Thymus (tissue), 11 donors: ENCODE results near the gene KCNIP4. TPM values are rescaled to one million over a fixed set of nuclear protein-coding genes. Genes with fewer than 3 reads are reported as not detected.

Experiments
- DNase-seq, 9 donors: peaks; one replicate each; pipeline ENCODE4 v3.0.0-alpha.2; 2013; ENCODE audit warnings: low spot score in 9 of 9, low read depth in 6 of 9, missing footprints in 1 of 9
- H3K27ac ChIP-seq, 2 donors: one replicate each; pipeline ENCODE4 v1.5.1; 2013; ENCODE audit warnings: control low read depth in 1 of 2, low read depth in 1 of 2, low read length in 1 of 2, mild to moderate bottlenecking in 1 of 2, moderate library complexity in 1 of 2
- H3K27me3 ChIP-seq, 2 donors: one replicate each; pipeline ENCODE4 v1.5.1; 2013; ENCODE audit warnings: low read length in 1 of 2; ENCODE audit not compliant: control insufficient read depth in 2 of 2, insufficient read depth in 1 of 2
- H3K36me3 ChIP-seq, 2 donors: one replicate each; pipeline ENCODE4 v1.5.1; 2013; ENCODE audit warnings: low read length in 1 of 2, mild to moderate bottlenecking in 1 of 2, moderate library complexity in 1 of 2; ENCODE audit not compliant: control insufficient read depth in 2 of 2, insufficient read depth in 2 of 2
- H3K4me1 ChIP-seq, 2 donors: one replicate each; pipeline ENCODE4 v1.5.1; 2013; ENCODE audit warnings: low read length in 2 of 2; ENCODE audit not compliant: control insufficient read depth in 2 of 2, insufficient read depth in 2 of 2
- H3K4me3 ChIP-seq, 2 donors: one replicate each; pipeline ENCODE4 v1.5.1; 2013; ENCODE audit warnings: low read length in 2 of 2, control low read depth in 1 of 2, mild to moderate bottlenecking in 1 of 2
- H3K9me3 ChIP-seq, 2 donors: one replicate each; pipeline ENCODE4 v1.5.1; 2013; ENCODE audit warnings: low read length in 1 of 2, mild to moderate bottlenecking in 1 of 2; ENCODE audit not compliant: control insufficient read depth in 2 of 2, insufficient read depth in 1 of 2
- WGBS: extraction: QIAGEN DNeasy Blood & Tissue Kit; methylation state at CpG from one replicate; pipeline ENCODE4 v1.1.7; 2013; 5-methylcytosine and 5-hydroxymethylcytosine counted together
- polyA plus RNA-seq: library from polyadenylated mRNA; stranded (reverse); fragments of 200-250 nt; gene quantifications from one replicate; pipeline ENCODE4 v1.2.3, GENCODE V29; 2013
- total RNA-seq: library from RNA; stranded (reverse); fragments of 120-200 nt; gene quantifications from one replicate; pipeline ENCODE4 v1.2.4, GENCODE V29; 2013
- donor health status: healthy.

KCNIP4 gene
- total and polyA plus RNA-seq, 2 donors, result 0.07 TPM; not detected in 1

DNA sequence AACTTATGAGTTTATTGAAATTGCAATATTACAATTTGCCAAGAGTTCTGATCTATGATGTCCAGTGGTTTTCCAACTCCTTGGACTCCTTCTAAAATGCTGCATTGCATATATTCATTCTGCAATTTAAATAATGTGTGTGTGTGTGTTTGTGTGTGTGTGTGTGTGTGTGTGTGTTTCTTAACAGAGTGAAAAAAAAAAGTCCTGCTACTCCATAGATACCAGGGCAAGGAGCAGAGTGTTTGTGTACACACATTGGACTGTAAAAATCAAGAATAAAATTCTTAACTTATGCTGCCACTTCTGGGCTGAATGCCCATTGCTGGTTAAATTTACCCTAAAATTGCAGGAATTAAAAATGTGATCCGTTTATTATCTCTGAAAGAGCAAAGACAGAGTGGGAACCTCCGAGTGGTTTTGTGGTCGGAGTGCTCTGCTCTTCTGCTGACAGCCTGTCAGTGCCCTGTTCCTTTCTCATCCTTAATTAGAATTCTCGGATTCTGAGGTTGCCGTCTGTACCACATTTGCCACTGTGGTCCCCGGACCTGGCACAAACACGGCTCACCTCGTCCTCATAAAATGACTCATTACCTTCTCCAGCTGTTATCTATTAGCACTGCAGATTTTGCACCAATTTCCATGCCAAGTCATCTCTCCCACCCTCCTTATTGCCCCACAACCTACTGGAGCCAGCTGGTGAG, 355.5 kb downstream of the KCNIP4 start:
- H3K4me3 ChIP-seq, result no peak overlapping the region

DNA sequence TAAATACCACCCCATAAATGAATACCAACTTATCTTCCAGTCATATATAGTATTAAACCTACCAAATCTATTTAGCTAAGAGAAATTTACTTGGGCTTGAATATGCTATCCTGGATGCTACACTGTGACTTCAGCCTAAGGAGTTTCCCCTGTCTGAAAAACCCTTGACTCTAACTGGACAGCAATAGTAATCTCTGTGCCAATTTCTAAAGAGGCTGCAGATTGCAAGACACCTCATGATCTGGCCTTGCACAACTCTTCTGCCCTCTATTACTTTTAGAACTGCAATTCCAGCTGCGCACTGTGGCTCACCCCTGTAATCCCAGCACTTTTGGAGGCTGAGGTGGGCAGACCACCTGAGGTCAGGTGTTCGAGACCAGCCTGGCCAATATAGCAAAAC, 371.5 kb downstream of the KCNIP4 start:
- H3K4me1 ChIP-seq, result no peaks in the 10 kb centered on the region
- no peaks in the 10 kb centered on the region for H3K27me3 ChIP-seq
- H3K9me3 ChIP-seq, result no peaks in the 10 kb centered on the region
- 95% methylated on average over 2 of the region's 2 CpGs for WGBS
- DNase-seq, result no peak
- H3K36me3 ChIP-seq, result no peaks in the 10 kb centered on the region
- no peak overlapping the region for H3K4me3 ChIP-seq
- no peak overlapping the region for H3K27ac ChIP-seq

More for the DNA sequence above, 355.5 kb downstream of the KCNIP4 start:
- no peaks in the 10 kb centered on the region for H3K27me3 ChIP-seq
- no peak for DNase-seq
- 88% methylated on average over 8 of the region's 8 CpGs for WGBS
- no peaks in the 10 kb centered on the region for H3K9me3 ChIP-seq
- H3K4me1 ChIP-seq, result no peaks in the 10 kb centered on the region
- H3K27ac ChIP-seq, result no peak overlapping the region
- no peaks in the 10 kb centered on the region for H3K36me3 ChIP-seq

DNA sequence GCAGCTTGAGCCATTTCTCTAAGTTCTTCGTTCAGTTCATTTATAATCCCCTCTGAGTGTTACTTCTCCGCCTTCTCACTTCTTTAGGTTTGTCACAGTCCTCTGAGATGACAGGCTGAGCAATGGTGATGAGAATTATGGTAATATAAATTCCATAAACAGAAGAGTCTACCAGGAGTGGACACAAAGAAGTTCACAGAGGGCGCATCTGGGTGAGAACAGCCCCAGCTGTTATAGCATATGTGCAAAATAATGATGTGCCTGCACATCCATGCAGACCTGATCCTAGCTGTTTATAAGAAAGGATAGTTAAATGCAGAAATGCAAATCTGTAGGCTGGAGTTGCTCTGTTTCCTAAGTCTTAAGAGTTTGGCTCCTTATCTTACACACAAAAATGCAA, 377.5 kb downstream of the KCNIP4 start:
- Histone ChIP-seq H3K27me3 (no peaks in the 10 kb centered on the region), H3K27ac (no peak overlapping the region), H3K4me3 (no peak overlapping the region), H3K36me3 (no peaks in the 10 kb centered on the region), H3K9me3 (no peaks in the 10 kb centered on the region), H3K4me1 (no peaks in the 10 kb centered on the region)
- 73% methylated on average over 3 of the region's 3 CpGs for WGBS
- DNase-seq, result no peak

DNA sequence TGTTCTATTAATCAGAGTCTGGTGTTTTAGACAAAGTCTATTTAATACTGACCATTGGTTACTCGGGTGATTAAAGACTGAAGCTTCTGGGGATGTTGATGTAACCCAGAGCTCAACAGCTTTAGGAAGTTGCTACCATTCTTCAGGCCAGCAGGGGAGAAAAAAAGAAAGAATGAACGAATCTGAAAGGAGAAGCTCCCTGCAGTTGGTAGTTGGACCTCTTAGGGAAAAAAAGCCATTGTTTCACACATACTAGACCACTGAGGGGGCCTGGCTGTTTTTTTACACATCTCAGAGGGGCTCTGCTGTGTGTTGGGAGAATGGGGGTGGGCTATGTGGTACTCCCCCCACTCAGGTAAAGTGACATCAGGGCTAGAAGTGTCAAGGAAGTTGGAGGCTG, 378.9 kb downstream of the KCNIP4 start:
- Histone ChIP-seq H3K36me3 (no peaks in the 10 kb centered on the region), H3K4me1 (no peaks in the 10 kb centered on the region), H3K27ac (no peak overlapping the region), H3K27me3 (no peaks in the 10 kb centered on the region), H3K9me3 (no peaks in the 10 kb centered on the region), H3K4me3 (no peak overlapping the region)
- no peak for DNase-seq
- WGBS, result 58% methylated on average over 2 of the region's 2 CpGs

DNA sequence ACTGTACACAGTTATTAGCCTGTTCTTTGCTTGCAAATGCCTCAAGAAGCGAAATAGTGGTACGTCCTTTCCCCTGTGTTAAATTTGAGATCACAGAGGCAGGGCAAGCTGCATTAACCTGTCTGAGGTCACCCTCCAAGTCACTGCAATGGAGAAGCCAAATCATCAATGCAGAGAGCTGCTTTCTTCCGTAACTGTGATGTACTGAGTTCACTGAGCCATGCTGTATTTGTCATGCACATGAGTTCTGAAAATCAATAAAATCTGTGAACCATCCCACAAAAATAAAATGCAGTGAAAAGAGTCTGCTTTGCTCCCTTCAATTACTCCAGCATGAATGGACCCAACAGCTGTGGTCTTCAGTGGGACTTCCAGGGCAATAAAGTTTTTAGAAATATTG, 393.5 kb downstream of the KCNIP4 start:
- Histone ChIP-seq H3K27ac (no peak overlapping the region), H3K4me1 (no peaks in the 10 kb centered on the region), H3K9me3 (no peaks in the 10 kb centered on the region), H3K36me3 (no peaks in the 10 kb centered on the region), H3K4me3 (no peak overlapping the region), H3K27me3 (no peaks in the 10 kb centered on the region)
- 85% methylated on average over 3 of the region's 3 CpGs for WGBS
- DNase-seq, result no peak

DNA sequence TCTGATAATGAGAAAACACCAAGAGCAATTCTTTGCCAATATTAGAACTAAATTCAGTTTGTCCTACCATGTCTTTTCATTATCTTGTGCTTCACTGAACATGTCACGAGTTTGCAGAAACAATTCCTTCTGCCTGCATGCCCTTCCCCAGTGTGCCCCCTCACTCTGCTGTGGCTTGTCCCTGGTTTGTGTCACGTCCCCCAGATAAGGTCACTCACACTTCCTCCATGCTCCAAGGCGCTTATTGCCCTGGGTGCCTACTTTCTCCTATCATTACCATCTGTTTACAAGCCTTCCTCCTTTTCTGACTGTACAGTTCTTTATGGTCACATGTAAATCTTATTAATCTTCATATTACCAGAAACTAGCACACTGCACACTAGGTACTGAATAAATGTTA, 394.1 kb downstream of the KCNIP4 start:
- H3K27me3 ChIP-seq, result no peaks in the 10 kb centered on the region
- 9% methylated on average over 3 of the region's 3 CpGs for WGBS
- no peak overlapping the region for H3K27ac ChIP-seq
- no peaks in the 10 kb centered on the region for H3K4me1 ChIP-seq
- no peaks in the 10 kb centered on the region for H3K36me3 ChIP-seq
- no peak overlapping the region for H3K4me3 ChIP-seq
- no peaks in the 10 kb centered on the region for H3K9me3 ChIP-seq
- DNase-seq, result no peak

DNA sequence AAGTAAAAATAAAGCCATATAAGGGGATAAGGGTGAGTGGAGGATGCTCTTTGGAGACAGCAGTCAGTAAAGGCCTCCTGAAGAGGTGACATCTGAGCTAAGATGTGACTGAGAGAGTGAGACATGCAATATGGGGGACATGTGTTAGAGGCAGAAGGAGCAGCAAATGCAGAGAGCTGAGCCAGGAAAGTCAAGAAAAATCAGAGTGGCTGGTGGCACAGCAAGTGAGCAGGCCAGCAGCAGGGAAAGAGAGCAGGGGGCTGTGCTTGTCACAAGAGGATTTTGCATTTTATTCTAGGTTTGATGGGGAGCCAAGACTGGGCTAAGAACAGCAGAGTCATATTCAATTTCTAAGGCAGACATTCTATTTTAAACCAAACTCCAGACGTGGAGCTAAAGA, 394.5 kb downstream of the KCNIP4 start:
- H3K4me3 ChIP-seq, result no peak overlapping the region
- H3K27me3 ChIP-seq, result no peaks in the 10 kb centered on the region
- 29% methylated on average over 1 of the region's 1 CpG for WGBS
- H3K36me3 ChIP-seq, result no peaks in the 10 kb centered on the region
- H3K4me1 ChIP-seq, result no peaks in the 10 kb centered on the region
- no peaks in the 10 kb centered on the region for H3K9me3 ChIP-seq
- DNase-seq, result no peak
- H3K27ac ChIP-seq, result no peak overlapping the region

DNA sequence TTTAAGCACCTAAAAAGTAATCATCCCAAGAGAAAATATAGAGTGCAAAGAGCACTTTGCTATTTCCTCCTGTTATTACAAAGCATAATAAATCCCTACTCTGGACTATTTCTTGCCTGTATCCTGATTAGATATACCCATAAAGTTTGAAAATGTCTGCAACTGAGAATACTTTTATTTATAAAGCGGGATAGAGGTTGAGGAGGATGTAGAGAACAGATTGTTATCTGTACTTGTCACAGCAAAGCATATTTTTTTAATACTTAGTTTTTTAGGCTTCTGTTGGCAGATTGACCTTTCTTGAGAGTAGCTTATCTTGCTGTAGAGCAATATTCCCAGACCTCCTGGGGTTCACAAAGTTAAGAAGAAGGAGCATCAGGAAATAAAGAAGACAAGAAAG, 396.1 kb downstream of the KCNIP4 start:
- Histone ChIP-seq H3K27me3 (no peaks in the 10 kb centered on the region), H3K4me3 (no peak overlapping the region), H3K4me1 (no peaks in the 10 kb centered on the region), H3K9me3 (no peaks in the 10 kb centered on the region), H3K27ac (no peak overlapping the region), H3K36me3 (no peaks in the 10 kb centered on the region)
- WGBS, result 26% methylated on average over 1 of the region's 1 CpG
- DNase-seq, result no peak

DNA sequence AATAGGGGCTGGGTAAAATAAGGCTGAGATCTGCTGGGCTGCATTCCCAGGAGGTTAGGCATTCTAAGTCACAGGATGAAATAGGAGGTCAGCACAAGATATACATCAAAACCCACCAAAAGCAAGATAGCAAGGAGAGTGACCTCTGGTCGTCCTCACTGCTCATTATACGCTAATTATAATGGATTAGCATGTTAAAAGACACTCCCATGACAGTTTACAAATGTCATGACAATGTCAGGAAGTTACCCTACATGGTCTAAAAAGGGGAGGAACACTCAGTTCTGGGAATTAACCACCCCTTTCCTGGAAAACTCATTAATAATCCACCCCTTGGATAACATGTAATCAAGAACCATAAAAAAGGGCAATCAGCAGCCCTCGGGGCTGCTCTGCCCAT, 403.6 kb downstream of the KCNIP4 start:
- 82% methylated on average over 3 of the region's 3 CpGs for WGBS

More for the DNA sequence above, 403.6 kb downstream of the KCNIP4 start:
- DNase-seq, result no peak
- no peak overlapping the region for H3K27ac ChIP-seq
- H3K9me3 ChIP-seq, result no peaks in the 10 kb centered on the region
- H3K27me3 ChIP-seq, result no peaks in the 10 kb centered on the region
- H3K36me3 ChIP-seq, result no peaks in the 10 kb centered on the region
- H3K4me1 ChIP-seq, result no peaks in the 10 kb centered on the region
- H3K4me3 ChIP-seq, result no peak overlapping the region
